Small intestine (tissue), 7 donors: ENCODE measurements around the gene CDK6. TPM values are rescaled to one million over a fixed set of nuclear protein-coding genes. Genes with fewer than 3 reads are reported as not detected.

Source experiments
- DNase-seq, 2 donors: peaks; one replicate each; pipeline versions ENCODE4 v3.0.0 to v3.0.0-alpha.2; 2013
- FAIRE-seq: peaks from 2 replicates; lab custom pipeline; 2012; peaks lifted over from hg19 to GRCh38; lab: Jason Lieb, UNC
- H3K27ac ChIP-seq, 3 donors: one replicate each; pipeline ENCODE4 v1.5.1; 2013; ENCODE audit warnings: low read length in 2 of 3, mild to moderate bottlenecking in 2 of 3, control low read depth in 1 of 3, inconsistent platforms in 1 of 3, low read depth in 1 of 3, moderate library complexity in 1 of 3
- H3K27me3 ChIP-seq, 3 donors: one replicate each; pipeline ENCODE4 v1.6.1; 2013; ENCODE audit warnings: low read length in 3 of 3, inconsistent platforms in 1 of 3; ENCODE audit not compliant: control insufficient read depth in 3 of 3, insufficient read depth in 3 of 3
- H3K36me3 ChIP-seq, 3 donors: one replicate each; pipeline ENCODE4 v1.6.1; 2013; ENCODE audit warnings: low read length in 3 of 3, inconsistent platforms in 1 of 3, low read depth in 1 of 3, mild to moderate bottlenecking in 1 of 3, moderate library complexity in 1 of 3; ENCODE audit not compliant: control insufficient read depth in 3 of 3, insufficient read depth in 2 of 3
- H3K4me1 ChIP-seq, 3 donors: one replicate each; pipeline ENCODE4 v1.6.1; 2013; ENCODE audit warnings: low read length in 2 of 3, inconsistent platforms in 1 of 3, low read depth in 1 of 3, mild to moderate bottlenecking in 1 of 3, moderate library complexity in 1 of 3; ENCODE audit not compliant: control insufficient read depth in 3 of 3, insufficient read depth in 2 of 3
- H3K4me3 ChIP-seq, 3 donors: one replicate each; pipeline ENCODE4 v1.5.1; 2013; ENCODE audit warnings: low read length in 3 of 3, control low read depth in 1 of 3, inconsistent platforms in 1 of 3, low read depth in 1 of 3, mild to moderate bottlenecking in 1 of 3, moderate library complexity in 1 of 3
- H3K9me3 ChIP-seq, 2 donors: one replicate each; pipeline ENCODE4 v1.6.1; 2013; ENCODE audit warnings: low read depth in 1 of 2, low read length in 1 of 2; ENCODE audit not compliant: control insufficient read depth in 2 of 2, insufficient read depth in 1 of 2
- WGBS, 3 donors: extraction: QIAGEN DNeasy Blood & Tissue Kit; methylation state at CpG; one replicate each; pipeline ENCODE4 v1.1.7; 2013; 5-methylcytosine and 5-hydroxymethylcytosine counted together
- polyA plus RNA-seq, 4 donors: library from polyadenylated mRNA; stranded (reverse) in 3 of 4; unstranded in 1 of 4; fragments of 200-250 nt in 3 of 4; fragments of 120-200 nt in 1 of 4; gene quantifications; one replicate each; pipeline versions ENCODE4 v1.2.1 to v1.2.3, GENCODE V29; 2013
- donor health status: healthy with polysubstance abuse.
- donor health status: control.
- donor health status: control.
- donor health status: Bipolar disorder and iron deficiency.
- donor health status: healthy.

The CDK6 gene
- polyA plus RNA-seq, 4 donors: 1.6 to 28.0 (median 8.1) TPM

- H3K9me3 ChIP-seq: peaks cover 0 to 6% of the 10 kb centered on the region in 2 donors
- no peak overlapping the region for H3K4me3 ChIP-seq
- DNase-seq (no peak), FAIRE-seq (no peak)
- no peaks in the 10 kb centered on the region for H3K36me3 ChIP-seq
- no peaks in the 10 kb centered on the region for H3K27me3 ChIP-seq
- H3K27ac ChIP-seq: no peak overlapping the region
- H3K4me1 ChIP-seq: peaks cover 0 to 5% (median under 1%) of the 10 kb centered on the region in 3 donors
Observed at GRCh38 chr7:92815412-92815811, 21.0 kb downstream of the CDK6 start.

GRCh38 chr7:92813390-92814024 is 22.9 kb downstream of the CDK6 start:
- DNase-seq: no peak
- peak overlapping the region in 1 of 3 donors; percentile 17 for H3K27ac ChIP-seq
- no peaks in the 10 kb centered on the region for H3K36me3 ChIP-seq
- 28 to 32% (median 31%) methylated on average over 4 of the region's 4 CpGs for WGBS, 3 donors
- peaks cover 0 to 6% of the 10 kb centered on the region in 2 donors for H3K9me3 ChIP-seq
- no peak overlapping the region for H3K4me3 ChIP-seq
- FAIRE-seq: no peak
- H3K27me3 ChIP-seq: no peaks in the 10 kb centered on the region
- peaks cover 3 to 12% (median 10%) of the 10 kb centered on the region in 3 donors for H3K4me1 ChIP-seq

DNA sequence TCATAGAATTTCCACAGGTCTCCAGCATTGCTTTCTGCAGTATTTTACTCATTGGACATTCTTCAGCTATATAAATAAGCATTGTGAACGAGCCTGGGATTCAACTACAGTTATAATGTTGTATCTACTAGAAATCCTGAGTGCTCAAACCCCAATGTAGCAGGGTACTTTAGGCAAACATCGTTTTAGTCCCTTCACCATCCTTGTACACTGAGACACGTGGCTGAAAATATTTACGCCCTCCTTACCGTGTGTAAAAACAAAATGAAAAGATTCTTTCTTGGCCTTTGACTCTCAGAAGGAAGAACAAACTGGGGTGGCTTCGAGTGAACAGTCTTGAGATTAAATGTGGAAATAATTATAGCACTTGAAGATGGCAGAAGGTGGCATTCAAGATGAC is 25.2 kb downstream of the CDK6 start:
- Histone ChIP-seq H3K9me3 (peaks cover 0 to 6% of the 10 kb centered on the region in 2 donors), H3K27ac (no peak overlapping the region), H3K36me3 (no peaks in the 10 kb centered on the region), H3K27me3 (no peaks in the 10 kb centered on the region), H3K4me1 (peaks cover 3 to 12% (median 10%) of the 10 kb centered on the region in 3 donors), H3K4me3 (no peak overlapping the region)
- no peak for DNase-seq
- no peak for FAIRE-seq
- WGBS, 3 donors: 62 to 70% (median 68%) methylated on average over 6 of the region's 6 CpGs

GRCh38 chr7:92809760-92810573 is 26.4 kb downstream of the CDK6 start:
- WGBS, 3 donors: 19 to 26% (median 21%) methylated on average over 10 of the region's 10 CpGs
- DNase-seq (peak; percentile 92 to 97), FAIRE-seq (peak; percentile 65)
- Histone ChIP-seq H3K27me3 (no peaks in the 10 kb centered on the region), H3K27ac (peak overlapping the region; percentile 55 to 87 (median 69)), H3K36me3 (peaks cover 0 to 2% (median 0%) of the 10 kb centered on the region in 3 donors), H3K4me1 (peaks cover 3 to 12% (median 10%) of the 10 kb centered on the region in 3 donors), H3K9me3 (no peaks in the 10 kb centered on the region), H3K4me3 (no peak overlapping the region)

DNA sequence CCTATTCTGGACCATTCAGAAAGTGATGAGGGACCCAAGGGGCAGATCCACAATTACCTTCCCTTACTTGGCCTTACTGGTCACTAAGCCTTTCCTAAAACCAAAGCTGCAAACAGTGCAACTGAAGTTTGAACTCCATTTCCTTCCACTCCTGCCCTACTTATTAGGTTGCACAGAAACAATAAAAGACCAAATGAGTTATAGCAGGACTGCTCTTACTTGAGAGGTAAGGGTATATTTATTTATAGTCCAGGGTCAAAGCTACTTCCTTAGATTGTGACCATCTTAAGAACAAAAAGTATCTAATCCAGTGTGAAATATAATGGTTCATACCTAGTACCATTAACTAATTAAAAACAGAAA is 27.0 kb downstream of the CDK6 start:
- Histone ChIP-seq H3K27ac (peak overlapping the region; percentile 73 to 94 (median 87)), H3K4me3 (no peak overlapping the region), H3K27me3 (no peaks in the 10 kb centered on the region), H3K36me3 (peaks cover 0 to 2% (median 0%) of the 10 kb centered on the region in 3 donors), H3K9me3 (no peaks in the 10 kb centered on the region), H3K4me1 (peaks cover 3 to 12% (median 10%) of the 10 kb centered on the region in 3 donors)
- DNase-seq (no peak), FAIRE-seq (no peak)

GRCh38 chr7:92808635-92809034 is 27.7 kb downstream of the CDK6 start:
- H3K9me3 ChIP-seq: no peaks in the 10 kb centered on the region
- FAIRE-seq: no peak
- H3K27me3 ChIP-seq: no peaks in the 10 kb centered on the region
- H3K4me3 ChIP-seq: no peak overlapping the region
- H3K4me1 ChIP-seq: peaks cover 3 to 10% (median 10%) of the 10 kb centered on the region in 3 donors
- no peak for DNase-seq
- peaks cover 0 to 2% (median 0%) of the 10 kb centered on the region in 3 donors for H3K36me3 ChIP-seq
- H3K27ac ChIP-seq: peak overlapping the region in 1 of 3 donors; percentile 20

GRCh38 chr7:92808006-92808405 is 28.4 kb downstream of the CDK6 start:
- Histone ChIP-seq H3K4me1 (peaks cover 3 to 10% (median 7%) of the 10 kb centered on the region in 3 donors), H3K27me3 (no peaks in the 10 kb centered on the region), H3K4me3 (no peak overlapping the region), H3K9me3 (no peaks in the 10 kb centered on the region), H3K36me3 (peaks cover 0 to 2% (median 0%) of the 10 kb centered on the region in 3 donors), H3K27ac (no peak overlapping the region)
- no peak for DNase-seq
- FAIRE-seq: no peak
- 83 to 91% (median 89%) methylated on average over 2 of the region's 2 CpGs for WGBS, 3 donors

- FAIRE-seq: no peak
- no peak for DNase-seq
- no peak overlapping the region for H3K27ac ChIP-seq
- no peaks in the 10 kb centered on the region for H3K9me3 ChIP-seq
- WGBS, 3 donors: 76 to 86% (median 81%) methylated on average over 6 of the region's 6 CpGs
- no peaks in the 10 kb centered on the region for H3K27me3 ChIP-seq
- peaks cover 3 to 17% (median 7%) of the 10 kb centered on the region in 3 donors for H3K4me1 ChIP-seq
- H3K36me3 ChIP-seq: peaks cover 0 to 2% (median 0%) of the 10 kb centered on the region in 3 donors
- no peak overlapping the region for H3K4me3 ChIP-seq
Observed at GRCh38 chr7:92806496-92806895, 29.9 kb downstream of the CDK6 start.
